ENCODE results near the gene KLF5. TPM values are rescaled to one million over a fixed set of nuclear protein-coding genes. Genes with fewer than 3 reads are reported as not detected.

Gene KLF5
- total RNA-seq, 1 experiment from 2014 or later: 2.2 TPM

GRCh38 chr13:73111331-73111730 is 52.5 kb downstream of the KLF5 start:
- no peak for TF ChIP-seq CTCF (conservative IDR thresholded peaks at IDR 0.05)
- Mint-ChIP-seq H3K27me3 (ENCODE audit: low read depth) (no peaks in the 10 kb centered on the region), H3K4me1 (peaks cover 4 to 7% of the 10 kb centered on the region in 2 experiments; a peak in 2 of 4 replicates), H3K27ac (no peak overlapping the region), H3K4me3 (no peak overlapping the region), H3K9me3 (peaks cover 0 to 4% of the 10 kb centered on the region in 2 experiments; a peak in 1 of 5 replicates), H3K36me3 (ENCODE audit: insufficient read depth in 1 of 3, low read depth in 3 of 3) (no peaks in the 10 kb centered on the region; a peak in 2 of 7 replicates)
- Histone ChIP-seq H3K4me1 (ENCODE audit: insufficient read depth, low read length) (no peaks in the 10 kb centered on the region), H2BK12ac (ENCODE audit: insufficient read length, low read depth, low read length) (no peak overlapping the region), H2BK20ac (ENCODE audit: low read depth, low read length, poor library complexity, severe bottlenecking) (no peak overlapping the region), H3K56ac (ENCODE audit: insufficient read length, low read depth, low read length) (no peak overlapping the region), H3K4ac (ENCODE audit: low read depth, low read length) (no peak overlapping the region), H4K20me1 (ENCODE audit: control insufficient read depth, insufficient read depth, insufficient read length) (no peaks in the 10 kb centered on the region), H4K91ac (ENCODE audit: insufficient read length, low read depth, low read length) (no peak overlapping the region), H4K8ac (replicated peaks; ENCODE audit: insufficient read length, low read depth, low read length) (no peak overlapping the region), H3T11ph (ENCODE audit: low read length) (no peak overlapping the region), H3K18ac (ENCODE audit: insufficient read length, low read depth, low read length) (no peak overlapping the region), H3K23ac (ENCODE audit: insufficient read length, low read depth, low read length) (no peak overlapping the region), H4K5ac (ENCODE audit: insufficient read length, low read depth, low read length) (no peak overlapping the region), H2AK5ac (ENCODE audit: insufficient read length, low read length) (no peak overlapping the region), H3K79me1 (ENCODE audit: insufficient read depth, low read depth, low read length, poor library complexity, severe bottlenecking) (no peaks in the 10 kb centered on the region), H2BK5ac (ENCODE audit: insufficient read length, low read length) (no peak overlapping the region), H3K79me2 (ENCODE audit: insufficient read depth, low read length) (no peaks in the 10 kb centered on the region), H3K27ac (ENCODE audit: insufficient read length, low read depth, low read length) (no peak overlapping the region), H2BK120ac (ENCODE audit: low read depth, low read length, poor library complexity, severe bottlenecking) (no peak overlapping the region), H2AFZ (ENCODE audit: low read length) (no peak overlapping the region), H2BK15ac (ENCODE audit: low read depth, low read length) (no peak overlapping the region), H3K9me3 (ENCODE audit: control insufficient read depth, low read depth, low read length) (no peaks in the 10 kb centered on the region), H3K23me2 (ENCODE audit: insufficient read length, low read depth, low read length, poor library complexity, severe bottlenecking) (no peaks in the 10 kb centered on the region), H3K4me2 (ENCODE audit: insufficient read depth, insufficient read length, low read length) (no peak overlapping the region), H3K14ac (ENCODE audit: insufficient read depth, low read length) (no peak overlapping the region), H3K9ac (ENCODE audit: extremely low read depth, insufficient read length, low read length) (no peak overlapping the region), H3K27me3 (ENCODE audit: insufficient read depth, low read length) (no peaks in the 10 kb centered on the region)
- no peak for DNase-seq
- WGBS (ENCODE audit: extremely low coverage, insufficient read length, low lambda C conversion rate): no CpG with 5 or more reads among the region's 3 CpGs

Measured in H9 (cell line).